NCI-H446 (cell line): ENCODE data around the gene SYN1.

Experiments used
- DNase-seq, 2 experiments: peaks; one replicate each; lab custom pipeline; 2025; lab: John Stamatoyannopoulos, UW

Gene SYN1

DNA sequence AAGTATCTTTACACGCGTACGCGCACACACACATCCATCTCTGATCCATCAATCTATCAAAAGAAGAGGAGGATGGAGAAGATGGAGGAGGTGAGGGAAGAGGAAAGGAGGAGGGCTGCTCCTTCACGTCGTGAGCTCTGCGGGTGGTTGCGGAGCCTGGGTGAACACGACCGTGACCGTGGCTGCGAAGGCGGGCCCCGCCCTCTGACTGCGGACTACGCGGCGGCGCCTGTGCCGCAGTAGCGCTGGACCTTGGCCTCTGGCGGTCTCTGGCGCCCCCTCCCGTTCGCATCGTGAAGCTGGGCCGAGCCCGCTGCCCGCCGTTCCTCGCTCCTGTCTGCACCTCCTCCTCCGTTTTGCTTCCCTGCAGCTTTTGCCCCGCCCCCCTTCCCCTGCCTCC lies 96.4 kb downstream of the SYN1 start:
- DNase-seq, result peak; percentile 52 to 78
